ENCODE results near the gene CACNA2D2.
A peak's percentile ranks its signal among the peaks of the same experiment; 100 is the strongest.

CACNA2D2 gene

DNA sequence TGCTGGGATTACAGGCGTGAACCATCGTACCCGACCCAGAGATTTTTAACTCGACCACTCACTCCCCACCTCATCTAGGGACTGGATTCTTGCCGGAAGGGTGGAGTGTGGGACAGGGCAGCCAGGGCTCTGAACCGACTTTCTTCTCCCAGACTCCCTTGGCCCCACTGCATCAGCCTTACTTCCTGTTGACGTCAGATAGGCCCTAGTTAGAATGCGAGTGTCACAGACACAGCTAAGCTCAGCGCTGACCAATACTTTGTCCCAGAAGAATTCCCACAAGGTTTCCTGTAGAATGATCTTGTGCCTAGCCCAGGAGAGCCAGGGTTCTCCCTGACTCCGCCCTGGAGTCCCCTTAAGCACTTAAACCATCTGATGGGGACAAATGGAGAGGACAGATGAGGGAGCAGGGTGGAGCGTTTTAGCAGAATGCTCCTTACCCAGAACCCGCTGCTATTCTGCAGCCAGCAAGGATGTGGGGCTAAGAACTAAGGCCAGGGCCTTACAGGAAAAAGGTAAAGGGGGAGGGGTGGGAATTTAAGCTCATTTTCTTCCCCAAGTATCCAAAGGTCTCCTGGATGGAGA, 169.6 kb downstream of the CACNA2D2 start:
- CTCF ChIA-PET: no interaction called here
- no peak for TF ChIP-seq BHLHE40 (IDR thresholded peaks at IDR 0.05; ENCODE audit: borderline replicate concordance)
- no peak for TF ChIP-seq ELF4 (IDR thresholded peaks at IDR 0.05)
- TF ChIP-seq NFRKB (IDR thresholded peaks at IDR 0.05): no peak
- TF ChIP-seq FOXK2 (IDR thresholded peaks at IDR 0.05): no peak
- no peak for TF ChIP-seq ARNT (IDR thresholded peaks at IDR 0.05)
- TF ChIP-seq TARDBP (IDR thresholded peaks at IDR 0.05): no peak
- TF ChIP-seq, protein P1, sequence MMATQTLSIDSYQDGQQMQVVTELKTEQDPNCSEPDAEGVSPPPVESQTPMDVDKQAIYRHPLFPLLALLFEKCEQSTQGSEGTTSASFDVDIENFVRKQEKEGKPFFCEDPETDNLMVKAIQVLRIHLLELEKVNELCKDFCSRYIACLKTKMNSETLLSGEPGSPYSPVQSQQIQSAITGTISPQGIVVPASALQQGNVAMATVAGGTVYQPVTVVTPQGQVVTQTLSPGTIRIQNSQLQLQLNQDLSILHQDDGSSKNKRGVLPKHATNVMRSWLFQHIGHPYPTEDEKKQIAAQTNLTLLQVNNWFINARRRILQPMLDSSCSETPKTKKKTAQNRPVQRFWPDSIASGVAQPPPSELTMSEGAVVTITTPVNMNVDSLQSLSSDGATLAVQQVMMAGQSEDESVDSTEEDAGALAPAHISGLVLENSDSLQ (IDR thresholded peaks at IDR 0.05): no peak
- TF ChIP-seq FOXA1 (IDR thresholded peaks at IDR 0.05): no peak
- TF ChIP-seq ZNF384 (IDR thresholded peaks at IDR 0.05): no peak
- no peak for TF ChIP-seq LEF1 (IDR thresholded peaks at IDR 0.05; ENCODE audit: borderline replicate concordance)
- TF ChIP-seq FOXM1 (IDR thresholded peaks at IDR 0.05; ENCODE audit: borderline replicate concordance): no peak
- POLR2A ChIA-PET: no interaction called here

DNA sequence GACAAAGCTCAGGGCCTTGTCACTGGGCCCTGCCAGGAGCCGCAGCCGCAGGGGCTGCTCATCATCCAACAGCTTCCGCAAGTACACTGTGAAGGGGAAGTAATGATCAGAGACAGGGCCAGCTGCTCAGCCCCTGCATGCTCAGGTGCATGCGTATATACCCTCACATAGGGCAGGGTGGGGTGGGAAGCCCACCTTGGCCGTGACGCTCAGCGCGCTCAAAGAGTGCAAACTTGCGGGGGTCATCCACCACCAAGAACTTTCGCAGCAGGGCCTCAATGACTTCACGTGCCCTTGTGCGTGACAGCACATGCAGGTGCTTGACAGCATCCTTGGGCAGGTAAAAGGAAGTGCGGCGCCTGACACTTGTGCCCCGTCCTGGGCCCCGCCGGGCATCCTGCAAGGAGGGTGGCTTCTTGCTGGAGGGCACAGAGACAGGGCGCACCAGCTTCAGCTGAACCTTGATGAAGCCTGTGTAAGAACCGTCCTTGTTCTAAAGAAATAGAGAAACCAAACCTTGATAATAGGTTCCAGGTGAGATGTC, 172.0 kb downstream of the CACNA2D2 start:
- TF ChIP-seq NFRKB (IDR thresholded peaks at IDR 0.05): no peak
- TF ChIP-seq SUZ12 (IDR thresholded peaks at IDR 0.05): no peak
- TF ChIP-seq TARDBP (IDR thresholded peaks at IDR 0.05): no peak
- TF ChIP-seq LEF1 (IDR thresholded peaks at IDR 0.05; ENCODE audit: borderline replicate concordance): no peak
- no peak for DNase-seq (ENCODE audit: extremely low spot score)
- POLR2A ChIA-PET: interaction anchor here (1.1 kb wide), 1 partner anchor 22 kb away, joined by 5 read pairs; no protein-coding TSS in a partner anchor
- CTCF ChIA-PET: interaction anchor here (1.0 kb wide), 1 partner anchor 136 kb away, joined by 3 read pairs; no protein-coding TSS in a partner anchor

More for the DNA sequence above, 169.6 kb downstream of the CACNA2D2 start:
- no peak for DNase-seq (ENCODE audit: extremely low spot score)

DNA sequence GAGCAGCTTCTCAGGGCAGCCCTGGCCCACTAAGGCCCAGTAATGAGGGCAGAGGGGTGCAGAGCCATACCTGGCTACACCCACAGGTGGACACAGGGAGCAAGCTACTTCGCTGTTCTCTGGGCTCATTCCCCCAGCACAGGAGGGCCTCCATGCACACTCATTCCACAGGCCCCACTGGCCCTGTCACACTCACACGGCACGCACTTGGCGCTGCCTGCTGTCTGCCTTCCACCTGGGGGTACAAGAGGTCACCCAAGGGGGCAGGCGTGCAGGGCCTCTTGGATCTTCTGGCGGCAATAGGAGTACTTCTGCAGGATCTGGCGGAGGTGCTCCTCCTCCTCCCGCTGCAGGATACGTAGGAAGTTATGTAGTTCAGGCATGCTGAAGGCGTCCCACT, 173.1 kb downstream of the CACNA2D2 start:
- ChIA-PET POLR2A (no interaction called here), CTCF (no interaction called here)
- TF ChIP-seq FOXK2 (IDR thresholded peaks at IDR 0.05) (no peak), FOXA1 (IDR thresholded peaks at IDR 0.05) (no peak), FOXM1 (IDR thresholded peaks at IDR 0.05; ENCODE audit: borderline replicate concordance) (no peak), CTBP1 (IDR thresholded peaks at IDR 0.05; ENCODE audit: borderline replicate concordance) (no peak), BHLHE40 (IDR thresholded peaks at IDR 0.05; ENCODE audit: borderline replicate concordance) (no peak), HDGF (IDR thresholded peaks at IDR 0.05; ENCODE audit: borderline replicate concordance) (no peak), SP1 (IDR thresholded peaks at IDR 0.05) (no peak), ZNF384 (IDR thresholded peaks at IDR 0.05) (no peak), ELF4 (IDR thresholded peaks at IDR 0.05) (no peak), SUZ12 (IDR thresholded peaks at IDR 0.05) (no peak), TARDBP (IDR thresholded peaks at IDR 0.05) (no peak), L3MBTL2 (conservative IDR thresholded peaks at IDR 0.05) (no peak), ARNT (IDR thresholded peaks at IDR 0.05) (no peak)
- DNase-seq (ENCODE audit: extremely low spot score): no peak

DNA sequence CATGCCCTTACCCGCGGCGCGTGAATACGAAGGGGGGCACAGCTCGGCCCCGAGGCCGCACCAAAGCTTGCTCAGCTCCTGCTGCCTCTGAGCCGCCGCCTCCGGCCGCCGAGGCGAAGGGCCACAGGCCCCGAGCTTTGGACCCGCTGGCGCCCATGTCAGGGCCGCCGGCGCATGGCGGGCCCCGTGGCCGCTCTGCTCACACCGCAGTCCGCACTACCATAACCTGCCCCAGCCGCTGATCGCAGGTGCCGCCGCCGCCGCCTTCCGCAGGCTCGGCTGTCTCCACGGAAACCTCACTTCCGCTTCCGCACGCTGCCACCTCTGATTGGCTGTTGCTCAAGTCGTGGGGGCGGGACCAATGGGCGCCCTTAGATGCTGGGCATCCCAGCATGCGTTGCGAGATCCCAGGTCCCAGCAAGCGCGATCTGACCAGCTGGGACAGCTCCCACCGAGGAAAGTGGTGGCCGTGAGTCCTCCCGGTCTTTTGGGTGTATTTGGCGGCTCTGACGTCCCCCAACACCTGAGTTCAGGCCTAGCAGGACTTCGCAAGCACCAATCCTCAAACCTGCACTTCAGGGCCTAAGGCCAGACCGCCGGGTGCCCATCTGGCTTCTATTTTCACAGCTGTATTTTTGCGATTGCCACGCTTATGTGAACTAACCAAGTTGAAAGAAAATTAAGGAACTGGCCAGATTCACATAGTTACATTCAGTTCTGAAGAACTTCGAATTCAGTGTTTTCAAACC, 175.3 kb downstream of the CACNA2D2 start, which contains the start of gene TUSC2:
Gene TUSC2, minus strand, starts transcription at position 281 of the 749 bp plus-strand sequence. Its CDS starts 124 bp downstream, at position 157.
- ChIA-PET CTCF (interaction anchor here (1.6 kb wide), 1 partner anchor 9 kb away, joined by 10 read pairs; no protein-coding TSS in a partner anchor), POLR2A (interaction anchor here (0.8 to 3.1 kb wide), 22 partner anchors 9 to 241 kb away, joined by 3 to 88 read pairs (median 4); partner anchors contain the start of genes CYB561D2, GNAI2, HEMK1 and HYAL3)
- no peak for TF ChIP-seq FOXK2 (IDR thresholded peaks at IDR 0.05)
- peak; percentile 64 for TF ChIP-seq ELF4 (IDR thresholded peaks at IDR 0.05)
- TF ChIP-seq ZNF384 (IDR thresholded peaks at IDR 0.05): no peak
- TF ChIP-seq, protein P1 (IDR thresholded peaks at IDR 0.05): peak; percentile 76; the same call in 1 of the 2 replicates
- TF ChIP-seq L3MBTL2 (conservative IDR thresholded peaks at IDR 0.05): no peak
- peak; percentile 95 for DNase-seq (ENCODE audit: extremely low spot score)

DNA sequence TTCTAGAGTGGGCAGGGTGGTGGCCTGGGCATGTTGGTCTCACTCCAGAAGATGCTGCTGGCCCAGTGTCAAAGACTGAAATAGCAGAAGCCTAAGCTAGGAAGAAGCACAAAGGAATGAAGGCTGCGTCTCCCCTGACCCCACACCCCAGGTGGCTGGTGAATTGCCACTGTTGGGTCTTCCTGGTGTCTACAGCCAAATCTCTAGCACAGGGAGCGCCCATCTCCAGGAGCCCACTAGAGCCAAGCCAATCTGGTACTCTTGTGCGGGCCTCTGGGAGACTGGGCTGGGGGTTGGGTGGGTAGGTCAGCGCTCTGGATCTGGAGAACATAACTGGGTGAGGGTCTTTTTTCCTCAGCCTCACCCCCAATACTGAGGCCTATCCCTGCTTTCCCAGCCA, 176.3 kb downstream of the CACNA2D2 start:
- POLR2A ChIA-PET: interaction anchor here (0.9 to 3.1 kb wide), 16 partner anchors 9 to 133 kb away, joined by 3 to 88 read pairs (median 5); partner anchors contain the start of genes CYB561D2, GNAI2, HYAL3 and IFRD2
- CTCF ChIA-PET: no interaction called here
- DNase-seq (ENCODE audit: extremely low spot score): no peak
- TF ChIP-seq SUZ12 (IDR thresholded peaks at IDR 0.05) (no peak), L3MBTL2 (conservative IDR thresholded peaks at IDR 0.05) (no peak), ZNF384 (IDR thresholded peaks at IDR 0.05) (no peak), ELF4 (IDR thresholded peaks at IDR 0.05) (no peak), CTBP1 (IDR thresholded peaks at IDR 0.05; ENCODE audit: borderline replicate concordance) (no peak), FOXA1 (IDR thresholded peaks at IDR 0.05) (no peak), LEF1 (IDR thresholded peaks at IDR 0.05; ENCODE audit: borderline replicate concordance) (no peak), BHLHE40 (IDR thresholded peaks at IDR 0.05; ENCODE audit: borderline replicate concordance) (no peak), HDGF (IDR thresholded peaks at IDR 0.05; ENCODE audit: borderline replicate concordance) (no peak), TARDBP (IDR thresholded peaks at IDR 0.05) (no peak), NFRKB (IDR thresholded peaks at IDR 0.05) (no peak), SP1 (IDR thresholded peaks at IDR 0.05) (no peak)
- TF ChIP-seq, protein P1 (IDR thresholded peaks at IDR 0.05): no peak

DNA sequence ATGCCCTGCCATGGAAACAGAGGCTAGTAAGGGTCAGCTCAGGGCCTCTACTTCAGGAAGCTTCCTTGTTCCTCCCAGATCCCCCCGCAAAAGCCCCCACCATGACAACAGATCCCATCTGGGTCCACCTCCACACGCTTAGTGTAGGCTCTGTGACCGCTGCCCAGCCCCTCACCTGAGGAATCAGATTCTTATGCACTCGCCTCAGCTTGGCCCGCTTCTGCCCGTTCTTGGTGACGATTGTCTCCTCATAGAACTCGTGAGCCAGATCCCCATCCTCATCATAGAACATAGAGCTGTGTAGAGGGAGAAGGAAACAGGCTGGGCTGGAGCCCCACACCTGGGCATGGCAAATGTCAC, 177.3 kb downstream of the CACNA2D2 start:
- no peak for DNase-seq (ENCODE audit: extremely low spot score)
- TF ChIP-seq BHLHE40 (IDR thresholded peaks at IDR 0.05; ENCODE audit: borderline replicate concordance) (no peak), LEF1 (IDR thresholded peaks at IDR 0.05; ENCODE audit: borderline replicate concordance) (no peak), FOXK2 (IDR thresholded peaks at IDR 0.05) (no peak), TARDBP (IDR thresholded peaks at IDR 0.05) (no peak), NFRKB (IDR thresholded peaks at IDR 0.05) (no peak), CTBP1 (IDR thresholded peaks at IDR 0.05; ENCODE audit: borderline replicate concordance) (no peak), FOXA1 (IDR thresholded peaks at IDR 0.05) (no peak), L3MBTL2 (conservative IDR thresholded peaks at IDR 0.05) (no peak), SUZ12 (IDR thresholded peaks at IDR 0.05) (no peak), HDGF (IDR thresholded peaks at IDR 0.05; ENCODE audit: borderline replicate concordance) (no peak), ELF4 (IDR thresholded peaks at IDR 0.05) (no peak), FOXM1 (IDR thresholded peaks at IDR 0.05; ENCODE audit: borderline replicate concordance) (no peak)
- TF ChIP-seq, protein P1 (IDR thresholded peaks at IDR 0.05): no peak
- POLR2A ChIA-PET: interaction anchor here (1.7 to 2.2 kb wide), 2 partner anchors 11 to 24 kb away, joined by 5 to 14 read pairs; partner anchors contain the start of genes CYB561D2 and NPRL2
- CTCF ChIA-PET: no interaction called here

Data from HEK293T (cell line).